Liver (tissue), 9 donors: ENCODE data around the gene EEFSEC. TPM values are rescaled to one million over a fixed set of nuclear protein-coding genes. Genes with fewer than 3 reads are reported as not detected.

Source experiments
- DNase-seq: peaks from one replicate; pipeline ENCODE4 v3.0.0-alpha.2; 2017; ENCODE audit warnings: low spot score
- H3K27ac ChIP-seq, 2 donors: one replicate each; pipeline ENCODE4 v1.7.0; 2013; ENCODE audit warnings: inconsistent platforms in 2 of 2, low read length in 2 of 2, control low read depth in 1 of 2, low read depth in 1 of 2, mild to moderate bottlenecking in 1 of 2
- H3K27me3 ChIP-seq, 4 donors: one replicate each; pipeline versions ENCODE4 v1.6.1 to v1.7.0; 2013; ENCODE audit warnings: low read length in 3 of 4, inconsistent platforms in 1 of 4, mild to moderate bottlenecking in 1 of 4, moderate library complexity in 1 of 4; ENCODE audit not compliant: control insufficient read depth in 4 of 4, insufficient read depth in 4 of 4
- H3K36me3 ChIP-seq, 4 donors: one replicate each; pipeline versions ENCODE4 v1.6.1 to v1.7.0; 2013; ENCODE audit warnings: low read length in 3 of 4, mild to moderate bottlenecking in 3 of 4, low read depth in 1 of 4, moderate library complexity in 1 of 4; ENCODE audit not compliant: control insufficient read depth in 4 of 4, insufficient read depth in 3 of 4
- H3K4me1 ChIP-seq, 4 donors: one replicate each; pipeline versions ENCODE4 v1.6.1 to v1.7.0; 2013; ENCODE audit warnings: low read length in 3 of 4, mild to moderate bottlenecking in 3 of 4, moderate library complexity in 1 of 4; ENCODE audit not compliant: control insufficient read depth in 4 of 4, insufficient read depth in 4 of 4
- H3K4me3 ChIP-seq, 3 donors: one replicate each; pipeline versions ENCODE4 v1.6.1 to v1.7.0; 2013; ENCODE audit warnings: low read length in 3 of 3, control low read depth in 1 of 3, low read depth in 1 of 3, mild to moderate bottlenecking in 1 of 3
- H3K9ac ChIP-seq, 2 donors: one replicate each; pipeline ENCODE4 v1.7.0; 2013; ENCODE audit warnings: low read length in 2 of 2, mild to moderate bottlenecking in 2 of 2, moderate library complexity in 2 of 2, control low read depth in 1 of 2, low read depth in 1 of 2
- H3K9me3 ChIP-seq, 4 donors: one replicate each; pipeline versions ENCODE4 v1.6.1 to v1.7.0; 2013; ENCODE audit warnings: low read length in 3 of 4; ENCODE audit not compliant: control insufficient read depth in 4 of 4
- ATF3 ChIP-seq: IDR thresholded peaks from 2 replicates; pipeline ENCODE4 v1.6.1; 2016; ENCODE audit warnings: antibody characterized with exemption
- CTCF ChIP-seq: fragments of 150-350 bp; IDR thresholded peaks from 2 replicates; pipeline ENCODE4 v1.5.1; 2017; ENCODE audit warnings: improper control_type of control experiment, low read depth, low read length; ENCODE audit not compliant: missing input control
- EGR1 ChIP-seq, 2 donors: IDR thresholded peaks; 2 replicates each; pipeline ENCODE4 v1.6.1; 2016 to 2018; ENCODE audit warnings: antibody characterized with exemption in 2 of 2, low read depth in 2 of 2
- FOXA1 ChIP-seq: IDR thresholded peaks from 2 replicates; pipeline ENCODE4 v1.6.1; 2016; ENCODE audit warnings: antibody characterized with exemption
- FOXA2 ChIP-seq: IDR thresholded peaks from 2 replicates; pipeline ENCODE4 v1.6.1; 2016; ENCODE audit warnings: antibody characterized with exemption
- GABPA ChIP-seq, 2 donors: IDR thresholded peaks in 1 of 2; conservative IDR thresholded peaks in 1 of 2; 2 replicates each; pipeline ENCODE4 v1.6.1; 2016; ENCODE audit warnings: antibody characterized with exemption in 2 of 2, mild to moderate bottlenecking in 1 of 2, moderate library complexity in 1 of 2
- HNF4A ChIP-seq, 2 donors: conservative IDR thresholded peaks; 2 replicates each; pipeline ENCODE4 v1.6.1; 2016; ENCODE audit warnings: antibody characterized with exemption in 2 of 2, mild to moderate bottlenecking in 2 of 2
- JUND ChIP-seq, 2 donors: IDR thresholded peaks; 2 replicates each; pipeline ENCODE4 v1.6.1; 2016; ENCODE audit warnings: antibody characterized with exemption in 2 of 2
- MAX ChIP-seq: IDR thresholded peaks from 2 replicates; pipeline ENCODE4 v1.6.1; 2016; ENCODE audit warnings: antibody characterized with exemption
- NR2F2 ChIP-seq: IDR thresholded peaks from 2 replicates; pipeline ENCODE4 v1.6.1; 2016; ENCODE audit warnings: antibody characterized with exemption
- RAD21 ChIP-seq, 2 donors: IDR thresholded peaks; 2 replicates each; pipeline ENCODE4 v1.6.1; 2016; ENCODE audit warnings: antibody characterized with exemption in 2 of 2, mild to moderate bottlenecking in 2 of 2
- REST ChIP-seq: IDR thresholded peaks from 2 replicates; pipeline ENCODE4 v1.6.1; 2016; ENCODE audit warnings: antibody characterized with exemption, mild to moderate bottlenecking
- RXRA ChIP-seq, 2 donors: IDR thresholded peaks; 2 replicates each; pipeline ENCODE4 v1.6.1; 2017 to 2018; ENCODE audit warnings: antibody characterized with exemption in 2 of 2, mild to moderate bottlenecking in 1 of 2
- SP1 ChIP-seq: IDR thresholded peaks from 2 replicates; pipeline ENCODE4 v1.6.1; 2018; ENCODE audit warnings: antibody characterized with exemption, mild to moderate bottlenecking
- TAF1 ChIP-seq: conservative IDR thresholded peaks from 2 replicates; pipeline ENCODE4 v1.6.1; 2016; ENCODE audit warnings: antibody characterized with exemption, mild to moderate bottlenecking
- YY1 ChIP-seq: IDR thresholded peaks from 2 replicates; pipeline ENCODE4 v1.6.1; 2016; ENCODE audit warnings: antibody characterized with exemption, mild to moderate bottlenecking
- ZBTB33 ChIP-seq: IDR thresholded peaks from 2 replicates; pipeline ENCODE4 v1.6.1; 2016; ENCODE audit warnings: antibody characterized with exemption
- WGBS: extraction: QIAGEN DNeasy Blood & Tissue Kit; methylation state at CpG from one replicate; pipeline ENCODE4 v1.1.7; 2013; 5-methylcytosine and 5-hydroxymethylcytosine counted together
- polyA plus RNA-seq, 2 donors: library from polyadenylated mRNA; stranded (reverse) in 1 of 2; unstranded in 1 of 2; fragments of 200-250 nt in 1 of 2; fragments of >200 nt in 1 of 2; fragmentation: Nextera tagmentation in 1 of 2; extraction: Ambion mirVana in 1 of 2; gene quantifications; one replicate each; pipeline versions ENCODE4 v1.2.1 to v1.2.3, GENCODE V29; 2013 to 2015
- total RNA-seq, 2 donors: library from RNA; depleted of rRNA; stranded (reverse); fragments of >200 nt; gene quantifications; one replicate each; pipeline ENCODE4 v1.2.3, GENCODE V29; 2014
- donor health status: healthy.
- donor health status: healthy.
- donor health status: healthy.
- donor health status: healthy.
- donor health status: healthy.

EEFSEC gene
- total and polyA plus RNA-seq, 4 donors: 8.4 to 13.1 (median 10.7) TPM

GRCh38 chr3:128358156-128358895 is 205.0 kb downstream of the EEFSEC start:
- Histone ChIP-seq H3K9ac (no peak overlapping the region), H3K4me3 (no peak overlapping the region), H3K36me3 (peaks cover 0 to 12% (median 0%) of the 10 kb centered on the region in 4 donors), H3K27ac (no peak overlapping the region), H3K9me3 (no peaks in the 10 kb centered on the region), H3K27me3 (no peaks in the 10 kb centered on the region), H3K4me1 (peaks cover 0 to 1% (median 0%) of the 10 kb centered on the region in 4 donors)
- WGBS: 95% methylated on average over 17 of the region's 17 CpGs
- TF ChIP-seq SP1: no peak
- no peak for TF ChIP-seq NR2F2
- no peak for TF ChIP-seq CTCF
- no peak for TF ChIP-seq ATF3
- TF ChIP-seq GABPA (IDR thresholded peaks at IDR 0.05 in 1 of 2, conservative IDR thresholded peaks at IDR 0.05 in 1 of 2): no peak
- no peak for TF ChIP-seq RAD21 (IDR thresholded peaks at IDR 0.05)
- TF ChIP-seq TAF1: no peak
- TF ChIP-seq JUND (IDR thresholded peaks at IDR 0.05): no peak
- no peak for TF ChIP-seq MAX
- TF ChIP-seq REST: no peak
- no peak for TF ChIP-seq RXRA (IDR thresholded peaks at IDR 0.05)
- no peak for TF ChIP-seq EGR1 (IDR thresholded peaks at IDR 0.05; ENCODE audit: low read depth in 2 of 2)
- no peak for TF ChIP-seq FOXA2
- no peak for TF ChIP-seq ZBTB33
- TF ChIP-seq YY1: no peak
- TF ChIP-seq FOXA1: no peak
- TF ChIP-seq HNF4A (conservative IDR thresholded peaks at IDR 0.05): no peak
- no peak for DNase-seq
